Endometrial microvascular endothelial cells (primary cell): ENCODE data around the gene PIGBOS1. TPM values are rescaled to one million over a fixed set of nuclear protein-coding genes. Genes with fewer than 3 reads are reported as not detected.
"Not testable (repeated sequence)": the region's sequence is repeated elsewhere in the genome, so short reads cannot be mapped to it uniquely, and the experiment has no call there.

ENCODE experiments used
- in situ Hi-C: cut with HindIII; loops from 2 replicates; pipeline ENCODE4 v1.10.0; 2017; ENCODE audit warnings: low sequenced_read_pairs, low pct_unique_long_range_greater_than_20kb; ENCODE audit errors: inconsistent ontology term
- total RNA-seq: library from RNA; depleted of rRNA; stranded (reverse); fragments of >200 nt; gene quantifications from one replicate; pipeline ENCODE4 v1.2.3, GENCODE V29; 2015; ENCODE audit errors: inconsistent ontology term

Gene PIGBOS1
- total RNA-seq, 1 donor from 2014 or later: 5.4 TPM

GRCh38 chr15:55319537-55320237 lies 764 bp upstream of the PIGBOS1 start:
- in situ Hi-C loops: no loop called here

- in situ Hi-C loops: not testable (repeated sequence)
Observed at GRCh38 chr15:55302801-55303200, 16.1 kb downstream of the PIGBOS1 start.

DNA sequence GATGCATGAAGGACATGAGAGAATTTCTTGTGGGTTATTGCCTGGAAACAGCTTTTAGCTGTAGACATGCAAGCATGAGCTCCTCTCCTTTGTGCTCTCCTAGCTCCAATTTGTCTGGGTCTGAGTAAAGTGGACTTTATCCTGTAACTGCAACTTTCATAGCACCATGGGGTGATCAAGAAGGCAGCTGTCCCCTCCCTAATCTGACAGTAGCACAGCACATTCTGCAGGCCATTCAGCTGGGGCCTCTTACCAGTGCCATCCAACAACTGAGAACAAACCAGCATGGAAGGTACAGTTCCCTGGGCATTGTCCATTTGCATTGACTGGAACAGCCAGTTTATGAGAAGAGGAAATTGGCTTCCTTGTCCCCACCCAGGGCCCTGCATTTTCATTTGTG lies 21.6 kb downstream of the PIGBOS1 start:
- in situ Hi-C loops: no loop called here

GRCh38 chr15:55290528-55291057 lies 28.3 kb downstream of the PIGBOS1 start:
- in situ Hi-C loops: no loop called here

GRCh38 chr15:55289746-55290527 lies 29.0 kb downstream of the PIGBOS1 start, which contains the start of gene RAB27A:
RAB27A (minus strand) TSS chr15:55289813; CDS start chr15:55234934, 54,879 bp downstream.
- in situ Hi-C loops: no loop called here

DNA sequence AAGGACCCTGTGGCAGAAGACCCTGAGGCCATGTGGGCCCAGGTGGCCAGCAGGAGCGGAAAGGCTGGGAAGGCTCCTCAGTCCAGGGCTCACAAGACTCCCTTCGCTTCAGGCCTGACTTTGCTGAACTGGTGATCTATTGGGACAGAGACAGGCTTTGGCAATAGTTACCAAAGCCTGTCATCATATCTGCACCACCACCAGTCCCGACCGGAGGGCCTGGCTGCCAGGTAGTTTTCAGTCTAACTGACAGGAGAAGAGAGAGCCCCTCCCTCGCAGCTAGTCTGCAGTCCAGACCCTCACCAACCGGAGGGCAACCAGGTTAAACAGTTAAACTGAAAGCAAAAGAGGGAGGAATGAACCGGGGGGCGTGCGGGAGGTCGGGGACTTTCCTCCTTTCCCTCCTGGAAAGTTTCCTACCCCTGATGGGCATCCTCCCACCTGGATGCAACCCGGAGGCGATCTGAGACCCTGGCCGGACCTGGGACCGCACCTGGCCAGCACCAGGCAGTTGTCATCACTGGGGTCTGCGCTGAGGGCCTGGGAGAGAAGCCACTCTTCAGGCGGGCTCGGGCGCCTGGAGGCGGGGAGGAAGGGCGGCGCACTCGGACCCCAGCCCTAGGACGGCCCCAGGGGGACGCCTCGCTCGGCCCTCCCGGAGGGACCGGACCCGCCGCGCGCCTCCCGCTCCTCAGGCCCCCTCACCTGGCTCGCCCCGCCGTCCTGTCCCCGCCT lies 29.7 kb downstream of the PIGBOS1 start:
- in situ Hi-C loops: no loop called here

DNA sequence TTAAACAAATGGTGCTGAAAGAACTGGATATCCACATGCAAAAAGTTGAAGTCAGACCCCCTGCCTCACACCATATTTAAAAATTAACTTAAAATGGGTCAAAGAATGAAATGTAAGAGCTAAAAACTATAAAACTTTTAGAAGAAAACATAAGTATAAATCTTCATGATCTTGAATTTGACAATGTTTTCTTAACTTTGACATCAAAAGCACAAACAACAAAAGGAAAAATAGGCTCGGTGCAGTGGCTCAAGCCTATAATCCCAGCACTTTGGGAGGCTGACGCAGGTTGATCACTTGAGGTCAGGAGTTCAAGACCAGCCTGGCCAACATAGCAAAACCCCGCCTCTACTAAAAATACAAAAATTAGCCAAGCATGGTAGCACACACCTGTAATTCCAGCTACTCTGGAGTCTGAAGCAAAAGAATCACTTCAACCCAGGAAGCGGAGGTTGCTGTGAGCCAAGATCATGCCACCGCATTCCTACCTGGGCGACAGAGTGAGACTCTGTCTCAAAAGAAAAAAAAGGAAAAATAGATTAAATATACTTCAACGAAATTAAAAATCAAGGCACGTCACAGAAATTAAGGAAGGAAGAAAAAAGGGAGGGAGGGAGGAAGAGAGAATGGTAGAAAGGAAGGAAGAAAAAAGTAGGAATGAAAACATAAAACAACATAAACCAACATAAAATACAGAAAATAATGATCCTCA lies 30.8 kb downstream of the PIGBOS1 start:
- in situ Hi-C loops: no loop called here

- in situ Hi-C loops: not testable (repeated sequence)
Observed at GRCh38 chr15:55286442-55287189, 32.3 kb downstream of the PIGBOS1 start.

DNA sequence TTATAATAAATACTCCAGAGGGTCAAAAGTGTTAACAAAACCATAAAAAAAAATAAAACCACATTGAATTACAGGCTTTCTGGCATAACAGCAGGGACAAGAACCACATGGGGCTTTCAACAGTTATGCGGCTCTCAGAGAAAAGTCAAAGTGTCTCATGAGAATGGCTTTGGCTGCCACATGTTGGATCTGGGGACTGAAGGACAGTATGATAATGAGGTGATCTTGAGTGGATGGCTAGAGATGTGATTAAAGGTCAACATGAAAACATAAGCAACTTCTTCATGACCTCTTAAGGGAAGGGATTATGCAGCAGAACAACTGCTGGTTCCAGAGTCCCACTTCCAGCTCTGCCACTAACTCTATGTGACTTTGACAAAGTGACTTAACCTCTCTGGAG lies 34.5 kb downstream of the PIGBOS1 start:
- in situ Hi-C loops: no loop called here

GRCh38 chr15:55283379-55284147 lies 35.4 kb downstream of the PIGBOS1 start:
- in situ Hi-C loops: no loop called here

DNA sequence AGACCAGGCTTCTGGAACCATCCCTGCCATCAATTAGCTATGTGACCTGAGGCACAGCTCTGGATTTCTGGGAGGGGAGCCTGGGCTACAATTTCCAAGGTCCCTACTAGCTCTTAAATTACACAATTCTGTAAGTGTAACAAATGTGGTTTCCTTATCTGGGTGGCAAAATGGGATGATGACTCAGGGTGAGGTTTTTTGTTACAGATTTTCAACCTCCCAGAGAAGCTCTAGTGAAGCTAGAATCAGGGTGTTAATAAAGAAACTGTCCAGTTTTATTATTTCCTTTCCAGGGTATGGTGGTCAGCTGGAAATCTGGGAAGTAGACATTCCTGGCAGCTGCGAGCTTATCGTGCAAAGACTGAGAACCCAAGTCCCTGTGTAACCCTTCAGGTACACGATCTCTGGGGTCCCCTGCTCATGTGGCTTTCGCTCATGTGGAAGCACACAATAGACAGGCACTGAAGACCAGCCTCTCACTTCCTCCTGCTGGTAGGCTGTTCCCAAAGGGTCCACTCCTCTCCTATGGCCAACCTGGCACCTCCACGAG lies 36.6 kb downstream of the PIGBOS1 start:
- in situ Hi-C loops: no loop called here

GRCh38 chr15:55281517-55282228 lies 37.2 kb downstream of the PIGBOS1 start:
- in situ Hi-C loops: no loop called here

- in situ Hi-C loops: not testable (repeated sequence)
Observed at GRCh38 chr15:55280589-55280988, 38.3 kb downstream of the PIGBOS1 start.

- in situ Hi-C loops: no loop called here
Observed at GRCh38 chr15:55279746-55280351, 39.1 kb downstream of the PIGBOS1 start.

- in situ Hi-C loops: no loop called here
Observed at GRCh38 chr15:55279100-55279745, 39.7 kb downstream of the PIGBOS1 start.

DNA sequence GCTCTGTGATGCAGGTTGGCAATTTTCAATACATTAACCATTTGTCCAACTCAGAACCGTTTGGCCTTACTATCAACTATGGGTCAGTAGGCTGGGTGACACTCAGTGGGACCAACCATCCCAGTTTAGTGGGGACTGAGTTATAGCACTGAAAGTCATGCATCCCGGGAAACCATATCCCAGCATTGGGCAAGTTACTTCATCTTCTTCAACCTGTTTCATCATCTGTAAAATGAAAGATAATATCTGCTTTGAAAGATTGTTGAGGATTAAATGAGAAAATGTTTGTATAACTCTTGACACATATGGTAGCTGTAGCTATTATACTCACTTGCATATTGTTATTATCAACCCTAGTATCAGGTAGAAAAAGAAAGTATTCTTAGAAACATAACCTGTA lies 41.2 kb downstream of the PIGBOS1 start:
- in situ Hi-C loops: no loop called here
